Tibial nerve (tissue), 4 donors: ENCODE measurements around the gene EFCAB13.
"Not testable (repeated sequence)": the region's sequence is repeated elsewhere in the genome, so short reads cannot be mapped to it uniquely, and the experiment has no call there.

Experiments used
- CTCF ChIP-seq, 5 experiments: fragments of 200-600 bp in 3 of 5; fragments of 450-650 bp in 2 of 5; sonication (generic) in 3 of 5; IDR thresholded peaks; one replicate each; pipeline ENCODE4 v1.5.1; 2016 to 2019; ENCODE audit warnings: antibody characterized with exemption in 5 of 5, mild to moderate bottlenecking in 3 of 5, moderate library complexity in 2 of 5
- EP300 ChIP-seq, 2 donors: sonication (generic); formaldehyde crosslinking; IDR thresholded peaks; one replicate each; pipeline ENCODE4 v1.6.1; 2017; ENCODE audit warnings: antibody characterized with exemption in 2 of 2, mild to moderate bottlenecking in 1 of 2

- TF ChIP-seq EP300, CTCF (IDR thresholded peaks at IDR 0.05): not testable (repeated sequence)
Measured at GRCh38 chr17:47472073-47472472, 148.3 kb downstream of the EFCAB13 start.
